ENCODE results near the gene MRPL57. TPM values are rescaled to one million over a fixed set of nuclear protein-coding genes. Genes with fewer than 3 reads are reported as not detected.
A peak's percentile ranks its signal among the peaks of the same experiment; 100 is the strongest.
"Not testable (repeated sequence)": the region's sequence is repeated elsewhere in the genome, so short reads cannot be mapped to it uniquely, and the experiment has no call there.

MRPL57 gene
- total RNA-seq: 10 to 100 TPM; 19.1 to 29.2 (median 24.7) TPM

DNA sequence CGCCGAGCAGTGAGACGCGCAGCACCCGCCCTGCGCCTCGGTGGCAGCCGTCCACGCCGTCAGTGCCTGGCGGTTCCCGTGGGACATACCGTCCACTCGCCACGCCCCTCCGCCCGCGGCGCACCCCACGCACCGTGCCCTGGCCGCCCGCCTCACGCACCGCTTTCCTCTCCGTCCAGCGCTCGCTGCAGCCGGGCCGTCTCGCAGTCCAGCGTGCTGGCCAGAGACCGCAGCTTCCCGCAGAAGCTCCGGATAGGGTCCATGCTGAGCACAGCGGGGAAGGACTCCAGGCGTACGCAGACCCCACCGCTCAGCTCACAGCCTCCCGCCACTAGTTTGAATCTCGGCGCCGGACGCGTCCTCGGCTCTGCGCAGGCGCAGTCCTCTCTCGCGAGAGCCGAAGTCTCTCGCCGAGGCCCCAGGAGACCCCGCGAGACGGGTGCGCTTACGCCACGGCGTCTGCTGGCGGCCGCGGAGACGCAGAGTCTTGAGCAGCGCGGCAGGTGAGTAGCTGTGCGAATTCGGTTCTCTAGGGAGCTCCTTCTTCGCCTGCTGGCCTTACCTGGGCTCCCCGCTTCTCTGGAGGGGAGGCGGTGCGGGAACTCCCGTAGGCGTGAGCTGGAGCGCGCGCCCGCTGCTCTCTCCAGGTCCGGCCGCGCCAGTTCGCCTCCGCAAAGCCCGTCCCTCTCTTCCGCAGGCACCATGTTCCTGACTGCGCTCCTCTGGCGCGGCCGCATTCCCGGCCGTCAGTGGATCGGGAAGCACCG, at the start of gene MRPL57, which contains the start of gene SKA3:
Gene MRPL57, plus strand, starts transcription at position 444 of the 767 bp plus-strand sequence. Its CDS starts 259 bp downstream, at position 703.
Gene SKA3, minus strand, starts transcription at position 338 of the 767 bp plus-strand sequence. Its CDS starts 75 bp downstream, at position 263.
- ATAC-seq (ENCODE audit: low FRiP score) (peak; percentile 98), DNase-seq (ENCODE audit: low spot score) (peak; percentile 78)
- TF ChIP-seq, protein P1, sequence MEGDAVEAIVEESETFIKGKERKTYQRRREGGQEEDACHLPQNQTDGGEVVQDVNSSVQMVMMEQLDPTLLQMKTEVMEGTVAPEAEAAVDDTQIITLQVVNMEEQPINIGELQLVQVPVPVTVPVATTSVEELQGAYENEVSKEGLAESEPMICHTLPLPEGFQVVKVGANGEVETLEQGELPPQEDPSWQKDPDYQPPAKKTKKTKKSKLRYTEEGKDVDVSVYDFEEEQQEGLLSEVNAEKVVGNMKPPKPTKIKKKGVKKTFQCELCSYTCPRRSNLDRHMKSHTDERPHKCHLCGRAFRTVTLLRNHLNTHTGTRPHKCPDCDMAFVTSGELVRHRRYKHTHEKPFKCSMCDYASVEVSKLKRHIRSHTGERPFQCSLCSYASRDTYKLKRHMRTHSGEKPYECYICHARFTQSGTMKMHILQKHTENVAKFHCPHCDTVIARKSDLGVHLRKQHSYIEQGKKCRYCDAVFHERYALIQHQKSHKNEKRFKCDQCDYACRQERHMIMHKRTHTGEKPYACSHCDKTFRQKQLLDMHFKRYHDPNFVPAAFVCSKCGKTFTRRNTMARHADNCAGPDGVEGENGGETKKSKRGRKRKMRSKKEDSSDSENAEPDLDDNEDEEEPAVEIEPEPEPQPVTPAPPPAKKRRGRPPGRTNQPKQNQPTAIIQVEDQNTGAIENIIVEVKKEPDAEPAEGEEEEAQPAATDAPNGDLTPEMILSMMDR (IDR thresholded peaks at IDR 0.05): no peak

DNA sequence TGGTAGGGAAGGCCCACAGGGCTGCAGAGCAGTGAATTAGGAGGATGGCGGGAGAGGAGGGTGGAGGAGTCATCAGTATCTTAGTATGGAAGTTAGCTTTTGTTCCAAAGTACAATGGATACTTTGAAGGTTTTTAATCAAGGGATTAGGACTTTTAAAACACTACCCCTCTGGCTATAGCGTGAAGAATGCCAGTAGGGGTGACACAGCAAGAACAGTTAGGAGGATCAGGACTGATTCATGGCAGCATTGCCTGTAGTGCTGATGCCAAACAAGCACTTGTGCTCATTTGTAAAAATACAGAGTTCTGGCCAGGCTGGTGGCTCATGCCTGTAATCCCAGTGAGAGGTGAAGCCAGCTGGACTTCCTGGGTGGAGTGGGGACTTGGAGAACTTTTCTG, 46.3 kb upstream of the MRPL57 start:
- TF ChIP-seq, protein P1 (IDR thresholded peaks at IDR 0.05): no peak
- ATAC-seq (ENCODE audit: low FRiP score): no peak

GRCh38 chr13:21133077-21133476, 43.4 kb upstream of the MRPL57 start:
- no peak for DNase-seq (ENCODE audit: low spot score)
- no peak for ATAC-seq (ENCODE audit: low FRiP score)
- TF ChIP-seq, protein P1 (IDR thresholded peaks at IDR 0.05): no peak

More for the DNA sequence above, 46.3 kb upstream of the MRPL57 start:
- DNase-seq (ENCODE audit: low spot score): no peak

- TF ChIP-seq, protein P1 (IDR thresholded peaks at IDR 0.05): no peak
- ATAC-seq (ENCODE audit: low FRiP score) (no peak), DNase-seq (ENCODE audit: low spot score) (no peak)
These were observed 42.0 kb upstream of the MRPL57 start for GRCh38 chr13:21134475-21134874.

GRCh38 chr13:21135833-21136232, 40.6 kb upstream of the MRPL57 start:
- not testable (repeated sequence) for DNase-seq (ENCODE audit: low spot score); ATAC-seq (ENCODE audit: low FRiP score)

DNA sequence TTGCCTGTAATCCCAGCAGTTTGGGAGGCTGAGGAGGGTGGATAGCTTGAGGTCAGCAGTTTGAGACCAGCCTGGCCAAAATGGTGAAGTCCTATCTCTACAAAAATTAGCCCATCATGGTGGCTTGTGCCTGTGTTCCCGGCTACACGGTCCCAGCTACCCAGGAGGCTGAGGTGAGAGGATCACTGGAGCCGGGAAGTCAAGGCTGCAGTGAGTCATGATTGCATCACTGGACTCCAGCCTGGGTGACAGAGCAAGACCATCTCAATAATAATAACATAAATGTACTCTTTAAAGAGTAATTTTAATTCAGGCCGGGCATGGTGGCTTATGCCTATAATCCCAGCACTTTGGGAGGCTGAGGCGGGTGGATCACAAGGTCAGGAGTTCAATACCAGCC, 38.8 kb upstream of the MRPL57 start:
- ATAC-seq (ENCODE audit: low FRiP score) (no peak), DNase-seq (ENCODE audit: low spot score) (no peak)
- TF ChIP-seq, protein P1 (IDR thresholded peaks at IDR 0.05): no peak

GRCh38 chr13:21138561-21138960, 37.9 kb upstream of the MRPL57 start:
- TF ChIP-seq, protein P1 (IDR thresholded peaks at IDR 0.05): no peak
- DNase-seq (ENCODE audit: low spot score): no peak
- ATAC-seq (ENCODE audit: low FRiP score): no peak

Measured in omental fat pad (tissue), 4 donors.